ENCODE measurements around the gene AHRR.

GRCh38 chr5:390623-391491 lies 69.3 kb downstream of the AHRR start:
- no peak for TF ChIP-seq HDGF (IDR thresholded peaks at IDR 0.05; ENCODE audit: borderline replicate concordance)
- no peak for TF ChIP-seq FOXK2 (IDR thresholded peaks at IDR 0.05)
- no peak for TF ChIP-seq FOXM1 (IDR thresholded peaks at IDR 0.05; ENCODE audit: borderline replicate concordance)
- no peak for TF ChIP-seq SUZ12 (IDR thresholded peaks at IDR 0.05)
- no peak for TF ChIP-seq SP1 (IDR thresholded peaks at IDR 0.05)
- no peak for TF ChIP-seq L3MBTL2 (conservative IDR thresholded peaks at IDR 0.05)
- TF ChIP-seq FOXA1 (IDR thresholded peaks at IDR 0.05), result no peak
- TF ChIP-seq TARDBP (IDR thresholded peaks at IDR 0.05), result no peak
- no peak for TF ChIP-seq CTBP1 (IDR thresholded peaks at IDR 0.05; ENCODE audit: borderline replicate concordance)
- TF ChIP-seq NFRKB (IDR thresholded peaks at IDR 0.05), result no peak
- TF ChIP-seq ELF4 (IDR thresholded peaks at IDR 0.05), result no peak
- no peak for TF ChIP-seq BHLHE40 (IDR thresholded peaks at IDR 0.05; ENCODE audit: borderline replicate concordance)
- no peak for TF ChIP-seq ZNF384 (IDR thresholded peaks at IDR 0.05)
- TF ChIP-seq ARNT (IDR thresholded peaks at IDR 0.05), result no peak
